ENCODE measurements around the gene OR2A12.
"Not testable (repeated sequence)": the region's sequence is repeated elsewhere in the genome, so short reads cannot be mapped to it uniquely, and the experiment has no call there.

The OR2A12 gene, protein sequence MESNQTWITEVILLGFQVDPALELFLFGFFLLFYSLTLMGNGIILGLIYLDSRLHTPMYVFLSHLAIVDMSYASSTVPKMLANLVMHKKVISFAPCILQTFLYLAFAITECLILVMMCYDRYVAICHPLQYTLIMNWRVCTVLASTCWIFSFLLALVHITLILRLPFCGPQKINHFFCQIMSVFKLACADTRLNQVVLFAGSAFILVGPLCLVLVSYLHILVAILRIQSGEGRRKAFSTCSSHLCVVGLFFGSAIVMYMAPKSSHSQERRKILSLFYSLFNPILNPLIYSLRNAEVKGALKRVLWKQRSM

DNA sequence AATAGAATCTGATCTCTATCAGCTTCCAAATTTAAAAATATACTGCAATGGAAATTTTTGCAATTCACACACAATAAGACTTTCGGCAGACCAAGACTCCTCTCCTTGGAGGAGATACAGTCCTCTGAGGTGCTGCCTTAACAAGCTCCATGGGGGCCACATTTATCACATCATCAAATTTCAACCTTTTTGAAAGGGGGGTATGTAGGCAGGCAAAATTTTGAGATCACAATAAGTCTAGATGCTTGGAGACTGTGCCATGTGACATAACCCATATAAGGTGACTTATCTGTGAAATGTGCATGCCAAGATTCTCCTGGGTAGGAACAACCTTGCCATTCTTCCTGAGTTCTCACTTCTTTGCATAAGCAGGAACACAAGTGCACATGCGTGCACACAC lies at the start of gene OR2A12:
Gene OR2A12 (plus strand): TSS at position 301 of the 400 bp plus-strand sequence. CDS start 8,830 bp downstream, outside the sequence.
- no peak for DNase-seq

DNA sequence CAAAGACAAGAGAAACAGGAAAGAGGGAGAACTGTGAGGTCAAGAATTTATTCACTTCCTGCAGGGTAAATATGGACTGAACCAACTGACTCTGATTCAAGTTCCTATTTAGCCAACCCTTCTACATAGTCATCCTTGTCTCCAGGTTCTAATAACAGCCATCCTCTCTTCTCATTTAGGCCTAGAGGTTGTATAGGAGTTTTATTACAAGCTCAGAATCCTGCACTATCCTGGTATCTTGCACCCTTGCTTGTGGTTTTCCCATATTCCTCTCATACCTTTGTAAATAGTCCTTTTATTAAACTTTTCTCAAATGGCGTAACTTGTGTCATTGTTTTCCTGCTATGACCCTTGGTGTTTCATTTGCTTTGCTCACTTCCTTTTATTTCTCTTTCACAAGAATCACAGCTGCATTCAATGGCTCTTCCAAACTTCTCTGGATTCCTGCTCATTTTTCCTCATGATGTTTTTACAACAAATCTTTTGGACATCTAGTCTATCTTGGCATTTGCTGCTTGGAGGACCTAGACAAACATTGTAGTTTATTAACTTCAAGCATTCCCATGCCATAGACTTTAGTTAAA lies 49.7 kb upstream of the OR2A12 start:
- no peak for DNase-seq

DNA sequence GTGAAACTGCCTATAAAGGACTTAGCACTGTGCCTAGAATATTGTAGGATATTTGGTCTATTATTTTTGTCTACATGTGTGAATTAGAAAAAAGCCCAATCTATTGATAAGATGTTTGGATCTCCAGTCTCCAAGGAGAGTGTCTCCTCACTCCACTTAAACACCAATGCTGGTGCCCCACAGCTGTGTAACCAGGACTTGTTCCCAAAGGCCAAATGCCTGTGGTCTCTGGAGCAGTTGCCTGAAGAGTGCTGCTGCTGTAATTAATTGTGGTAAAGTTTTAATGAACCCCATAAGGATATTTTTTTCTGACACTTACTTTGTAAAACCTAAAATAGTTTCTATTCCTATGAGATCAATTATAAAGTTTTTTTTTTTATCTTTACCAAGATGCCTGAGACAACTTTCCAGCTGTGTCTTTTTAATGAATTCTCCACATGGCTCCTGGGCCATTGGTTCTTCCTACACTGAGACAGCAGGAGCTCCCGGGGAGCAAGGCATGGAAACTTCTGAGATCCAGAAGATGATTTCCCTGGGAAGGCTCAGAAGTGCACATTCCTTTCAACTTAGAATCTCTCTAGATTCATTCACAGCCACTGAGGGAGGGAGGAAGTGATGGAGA lies 48.6 kb upstream of the OR2A12 start:
- DNase-seq, result no peak

DNA sequence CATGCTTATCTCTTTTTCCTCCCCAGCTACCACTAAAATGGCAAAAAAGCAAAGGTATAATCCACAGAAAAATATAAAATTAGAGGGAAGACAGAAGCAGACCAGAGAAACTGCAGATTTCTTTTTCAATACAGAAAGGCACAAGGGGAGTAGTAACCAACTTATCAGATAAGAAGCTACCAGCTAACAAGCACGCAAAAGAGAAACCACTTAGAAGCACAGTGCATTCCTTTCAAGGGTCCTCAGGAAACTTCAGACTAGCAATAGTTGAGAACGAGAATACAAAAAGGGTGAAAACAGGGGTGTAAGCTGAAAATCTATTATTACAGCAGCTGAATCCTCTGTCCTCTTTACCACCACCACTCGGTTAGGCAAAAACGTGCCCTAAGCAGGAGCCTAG lies 47.2 kb upstream of the OR2A12 start:
- DNase-seq, result no peak

DNA sequence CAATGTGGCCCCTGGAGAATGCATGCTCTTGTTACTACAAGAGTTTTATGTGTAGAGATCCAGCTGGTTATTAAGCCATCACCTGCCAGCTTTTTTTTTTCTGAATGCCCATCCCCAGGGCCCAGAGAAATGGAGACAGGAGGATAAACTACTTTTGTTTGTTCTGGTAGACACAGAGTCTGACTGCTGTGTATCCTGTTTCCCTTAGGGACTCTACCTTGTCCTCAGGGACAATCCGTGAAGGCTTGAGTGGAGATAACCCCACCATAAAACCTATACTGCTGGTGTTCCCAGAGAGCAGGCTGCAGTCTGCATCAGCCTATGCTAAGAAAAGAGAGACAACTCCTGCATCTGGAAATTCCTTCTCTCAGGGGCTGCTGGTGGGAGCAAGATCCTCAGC lies 37.4 kb upstream of the OR2A12 start, which contains the start of gene OR2A5:
Gene OR2A5 (plus strand): TSS at position 301 of the 400 bp plus-strand sequence. CDS start 1,454 bp downstream, outside the sequence.
- DNase-seq, result no peak

DNA sequence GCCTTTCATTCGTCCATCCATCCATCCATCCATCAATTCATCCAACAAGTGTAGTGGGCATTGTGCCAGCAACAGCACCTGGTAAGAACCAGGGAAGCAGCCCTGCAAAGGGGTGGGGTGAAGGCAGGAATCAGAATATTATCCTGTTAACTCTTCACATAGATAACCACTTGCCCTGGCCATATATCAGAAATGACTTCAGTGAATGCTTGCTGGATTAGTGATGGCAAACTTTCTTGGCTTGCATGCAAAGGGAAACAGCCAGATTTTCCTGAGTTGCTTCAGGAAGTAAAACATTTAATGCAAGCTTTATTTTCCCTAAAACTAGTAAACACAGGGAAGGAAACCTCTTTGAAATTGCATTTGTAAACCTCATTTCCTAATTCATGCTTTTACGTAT lies 36.6 kb upstream of the OR2A12 start:
- no peak for DNase-seq

DNA sequence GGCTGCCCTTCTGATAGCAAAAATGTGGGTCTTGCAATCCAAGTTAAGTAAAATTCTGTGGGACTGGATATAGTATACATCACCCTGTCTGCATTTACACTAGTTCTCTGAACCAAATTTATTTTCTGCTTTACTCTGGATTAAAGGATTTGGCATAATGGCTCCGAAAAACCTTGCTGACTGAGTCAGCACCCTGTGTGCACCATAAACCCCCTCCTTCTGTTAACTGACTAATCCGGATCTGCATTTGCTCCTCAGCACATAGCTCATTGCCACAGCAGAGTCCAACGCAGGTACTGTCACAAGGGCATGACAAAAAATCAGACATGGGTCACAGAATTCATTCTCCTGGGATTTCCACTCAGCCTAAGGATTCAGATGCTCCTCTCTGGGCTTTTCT lies 36.0 kb upstream of the OR2A12 start:
- no peak for DNase-seq

DNA sequence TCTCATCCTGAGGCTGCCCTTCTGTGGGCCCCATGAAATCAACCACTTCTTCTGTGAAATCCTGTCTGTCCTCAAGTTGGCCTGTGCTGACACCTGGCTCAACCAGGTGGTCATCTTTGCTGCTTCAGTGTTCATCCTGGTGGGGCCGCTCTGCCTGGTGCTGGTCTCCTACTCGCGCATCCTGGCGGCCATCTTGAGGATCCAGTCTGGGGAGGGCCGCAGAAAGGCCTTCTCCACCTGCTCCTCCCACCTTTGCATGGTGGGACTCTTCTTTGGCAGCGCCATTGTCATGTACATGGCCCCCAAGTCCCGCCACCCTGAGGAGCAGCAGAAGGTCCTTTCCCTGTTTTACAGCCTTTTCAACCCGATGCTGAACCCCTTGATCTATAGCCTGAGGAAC lies 35.2 kb upstream of the OR2A12 start:
- DNase-seq, result not testable (repeated sequence)

DNA sequence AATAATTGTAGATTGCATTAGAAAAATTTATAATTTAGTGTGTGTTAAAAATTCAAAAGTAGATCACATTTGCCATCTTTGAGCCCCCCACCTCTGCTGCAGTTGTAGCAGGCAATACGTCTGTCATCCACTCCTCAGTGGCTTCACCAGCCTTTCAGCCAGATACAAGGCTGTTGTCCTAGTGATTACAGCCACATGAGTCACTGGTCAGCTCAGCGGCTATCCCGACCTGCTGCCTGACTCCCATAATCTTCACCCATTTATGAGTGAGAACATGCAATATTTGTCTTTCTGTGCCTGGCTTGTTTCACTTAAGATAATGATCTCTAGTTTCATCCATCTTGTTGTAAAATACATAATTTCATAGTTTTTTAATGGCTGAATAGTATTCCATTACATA lies 28.1 kb upstream of the OR2A12 start:
- no peak for DNase-seq

DNA sequence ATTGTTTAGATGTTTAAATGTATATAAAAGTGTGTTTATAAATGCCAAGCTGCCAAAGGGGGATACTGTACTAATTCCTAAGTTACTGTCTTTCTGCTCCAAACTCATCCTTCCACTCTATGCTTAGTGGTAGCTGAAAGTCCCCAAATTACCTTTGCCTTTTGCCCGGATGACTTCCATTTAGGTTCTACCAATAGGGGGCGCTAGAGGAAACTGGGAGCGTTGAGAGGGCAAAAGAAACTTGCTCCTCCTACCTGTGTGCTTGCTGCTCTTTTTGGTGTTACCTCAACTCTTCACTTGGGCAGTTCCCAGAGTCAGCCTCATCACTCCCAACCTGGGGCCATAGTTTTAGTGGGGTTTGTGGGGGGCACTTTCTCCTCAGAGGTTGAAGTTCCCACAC lies 22.4 kb upstream of the OR2A12 start:
- no peak for DNase-seq

DNA sequence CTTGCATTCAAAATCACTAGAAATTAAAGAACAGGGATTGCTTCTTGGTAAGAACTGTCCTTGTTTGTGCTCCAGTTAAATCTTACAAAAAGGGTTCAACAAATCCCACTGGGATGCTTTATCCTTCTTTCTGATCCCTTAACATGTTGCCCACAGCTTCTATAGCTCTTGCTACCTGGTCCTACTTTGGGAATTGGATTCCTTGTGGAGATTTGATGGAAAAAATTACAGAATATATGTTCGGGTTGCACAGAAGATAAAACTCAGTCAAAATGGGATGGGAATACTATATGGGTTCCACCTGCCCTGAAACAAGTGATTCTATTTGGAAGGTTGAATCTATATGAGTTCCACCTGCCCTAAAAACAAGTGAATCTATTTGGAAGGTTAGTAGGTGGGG lies 16.6 kb upstream of the OR2A12 start, which contains the start of gene OR2A25:
Gene OR2A25 (plus strand): TSS at position 301 of the 400 bp plus-strand sequence. CDS start 4,409 bp downstream, outside the sequence.
- no peak for DNase-seq

DNA sequence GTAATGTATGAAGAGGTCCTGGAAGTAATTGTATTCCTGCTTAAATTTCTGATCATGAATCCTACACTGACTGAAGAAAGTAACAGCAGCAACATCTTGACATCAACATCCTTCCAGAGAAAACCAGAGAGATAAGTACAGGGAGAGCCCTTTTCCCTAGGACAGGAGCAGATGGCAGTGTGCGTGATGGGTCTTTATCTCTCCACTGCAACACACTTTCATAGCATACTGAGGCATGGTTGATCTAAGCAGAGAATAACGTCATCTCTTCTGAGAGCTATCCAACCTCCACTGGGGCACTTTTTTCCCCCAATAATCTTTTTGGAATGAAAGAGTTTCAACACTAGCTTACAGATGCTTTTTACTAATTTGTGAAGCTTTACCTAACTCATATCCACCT lies 16.1 kb upstream of the OR2A12 start:
- DNase-seq, result peak in 1 of 2 donors; percentile 1

DNA sequence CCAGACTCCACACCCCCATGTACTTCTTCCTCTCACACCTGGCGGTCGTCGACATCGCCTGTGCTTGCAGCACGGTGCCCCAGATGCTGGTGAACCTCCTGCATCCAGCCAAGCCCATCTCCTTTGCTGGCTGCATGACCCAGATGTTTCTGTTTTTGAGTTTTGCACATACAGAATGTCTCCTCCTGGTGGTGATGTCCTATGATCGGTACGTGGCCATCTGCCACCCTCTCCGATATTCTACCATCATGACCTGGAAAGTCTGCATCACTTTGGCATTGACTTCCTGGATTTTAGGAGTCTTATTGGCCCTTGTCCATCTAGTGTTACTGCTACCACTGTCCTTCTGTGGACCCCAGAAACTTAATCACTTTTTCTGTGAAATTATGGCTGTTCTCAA lies 11.7 kb upstream of the OR2A12 start:
- DNase-seq, result no peak

DNA sequence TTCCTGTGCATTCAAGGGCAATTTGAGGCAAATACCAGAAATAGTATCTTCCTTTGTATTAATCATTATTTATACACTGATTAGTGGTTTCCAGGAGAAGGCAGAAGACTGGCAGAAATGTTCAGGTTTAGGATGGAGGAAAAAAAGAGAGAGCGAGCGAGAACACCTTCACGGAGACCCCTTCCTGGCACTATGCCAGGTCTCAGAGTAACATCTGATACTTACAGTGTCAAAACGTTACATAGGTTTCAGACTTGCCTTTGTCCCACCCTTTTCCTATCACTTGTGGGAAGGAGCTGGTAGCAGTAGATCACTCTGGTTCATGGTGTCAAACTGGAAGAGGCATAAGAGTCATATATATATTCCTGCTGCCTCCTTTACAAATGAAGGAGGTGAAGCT lies 652 bp downstream of the OR2A12 start:
- no peak for DNase-seq

DNA sequence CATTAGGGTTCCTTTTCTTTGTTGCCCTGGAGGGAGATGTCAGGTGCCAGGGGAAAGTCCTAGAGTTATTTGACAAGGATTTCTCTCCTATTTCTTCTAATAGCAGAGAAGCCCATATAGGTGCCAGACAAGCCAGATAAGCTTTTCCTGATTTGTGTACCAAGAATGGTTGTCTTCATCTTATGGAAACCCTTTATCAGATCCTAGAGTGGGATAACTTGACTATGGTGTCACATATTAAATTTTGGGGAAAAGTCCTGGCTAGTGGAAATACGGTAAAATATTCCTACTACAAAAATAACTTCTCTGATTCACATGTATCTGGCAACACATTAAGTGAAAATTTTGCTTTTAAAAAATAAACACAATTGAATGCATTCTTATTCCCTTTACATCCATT lies 1.2 kb downstream of the OR2A12 start:
- DNase-seq, result no peak

DNA sequence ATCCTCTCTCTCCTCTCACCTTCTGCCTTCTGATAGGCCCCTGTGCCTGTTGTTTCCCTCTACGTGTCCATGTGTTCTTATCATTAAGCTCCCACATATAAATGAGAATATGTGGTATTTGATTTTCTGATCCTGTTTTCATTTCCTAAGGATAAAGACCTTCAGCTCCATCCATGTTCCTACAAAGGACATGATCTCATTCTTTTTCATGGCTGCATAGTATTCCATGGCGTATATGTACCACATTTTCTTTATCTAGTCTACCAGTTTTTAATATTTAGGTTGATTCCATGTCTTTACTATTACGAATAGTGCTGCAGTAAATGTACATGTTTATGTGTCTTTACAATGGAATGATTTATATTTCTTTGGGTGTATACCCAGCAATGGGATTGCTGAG lies 4.6 kb downstream of the OR2A12 start:
- DNase-seq, result no peak

DNA sequence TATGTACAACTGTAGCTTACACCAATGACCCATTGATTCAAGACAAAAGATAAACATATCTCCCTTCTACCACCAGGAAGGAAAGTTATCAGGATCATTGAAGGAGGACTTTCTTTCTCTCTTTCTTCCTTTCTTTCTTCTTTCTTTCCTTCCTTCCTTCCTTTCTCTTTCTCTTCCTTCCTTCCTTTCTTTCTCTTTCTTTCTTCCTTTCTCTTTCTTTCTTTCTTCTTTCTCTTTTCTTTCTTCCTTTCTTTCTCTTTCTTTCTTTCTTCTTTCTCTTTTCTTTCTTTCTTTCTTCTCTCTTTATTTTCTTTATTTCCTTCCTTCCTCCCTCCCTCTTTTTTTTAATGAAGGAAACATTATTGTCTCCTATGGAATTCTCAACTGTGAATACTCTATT lies 12.7 kb downstream of the OR2A12 start:
- DNase-seq, result no peak

DNA sequence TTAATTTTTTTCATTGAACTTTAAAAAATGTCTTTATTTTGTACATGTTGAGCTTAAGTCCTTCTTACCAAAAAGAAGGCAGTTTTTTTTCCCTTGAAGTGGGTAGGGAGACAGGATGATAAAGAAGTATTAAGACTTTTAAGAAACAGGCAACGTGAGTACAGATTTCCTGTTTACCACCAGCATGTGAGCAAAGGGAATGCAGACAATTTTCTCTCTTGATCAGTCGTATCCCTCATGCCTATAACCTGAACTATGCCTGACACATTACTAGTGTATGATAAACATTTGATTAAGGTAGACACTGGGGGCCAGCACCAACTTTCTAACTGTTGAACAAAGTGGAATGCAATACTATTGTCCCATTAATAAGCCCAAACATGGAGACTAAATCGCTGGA lies 14.5 kb downstream of the OR2A12 start:
- no peak for DNase-seq

DNA sequence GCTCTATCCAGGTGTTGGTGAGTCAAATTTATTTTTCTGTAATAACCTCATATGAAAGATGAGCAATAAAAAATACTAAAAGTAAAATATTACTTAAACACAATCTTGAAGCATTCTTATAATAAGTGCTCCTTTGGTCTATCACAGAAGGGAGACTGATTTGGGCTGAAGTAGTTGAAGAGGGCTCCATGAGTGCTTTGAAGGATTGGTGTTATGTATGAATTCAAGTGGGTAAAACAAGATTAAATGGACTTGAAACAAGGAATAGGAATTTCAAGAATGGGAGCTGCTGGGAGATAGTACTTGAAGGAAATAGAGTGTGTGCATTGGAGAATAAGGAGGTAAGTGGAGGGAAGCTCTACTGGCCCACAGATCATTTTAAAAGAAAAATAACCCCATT lies 16.0 kb downstream of the OR2A12 start:
- no peak for DNase-seq

DNA sequence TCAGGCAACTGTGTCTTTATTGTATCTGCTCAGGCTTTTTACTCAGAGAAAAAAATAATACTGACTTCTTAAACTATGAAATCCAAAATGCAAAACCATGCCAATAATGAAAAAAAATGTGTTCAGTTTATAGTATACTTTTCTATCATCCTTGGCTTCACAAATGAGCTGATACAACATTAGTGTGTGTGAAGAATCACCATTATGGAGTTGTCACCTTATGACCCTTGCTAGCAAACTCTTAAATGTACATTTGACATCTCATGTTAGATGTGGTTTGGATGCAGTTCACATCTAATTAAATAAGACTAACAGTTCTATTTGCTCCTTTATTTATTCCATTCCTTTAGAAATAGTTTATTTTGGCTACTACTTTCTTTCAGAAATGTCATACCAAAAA lies 19.1 kb downstream of the OR2A12 start:
- no peak for DNase-seq

DNA sequence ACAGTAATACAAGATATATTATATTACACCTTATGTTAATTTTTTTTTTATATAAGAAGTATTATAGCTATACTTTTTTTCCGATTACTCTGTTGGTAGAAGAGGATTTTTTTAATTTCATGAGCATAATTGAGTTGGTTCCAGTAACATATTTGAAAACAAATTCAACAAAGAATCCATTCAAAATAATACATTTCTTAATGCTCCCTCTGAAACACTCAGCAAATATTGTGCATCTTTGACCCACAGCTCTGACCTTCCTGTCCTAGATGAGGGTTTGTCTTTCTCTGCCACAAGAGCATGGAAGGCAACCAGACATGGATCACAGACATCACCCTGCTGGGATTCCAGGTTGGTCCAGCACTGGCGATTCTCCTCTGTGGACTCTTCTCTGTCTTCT lies 23.2 kb downstream of the OR2A12 start, which contains the start of gene OR2A2:
Gene OR2A2 (plus strand): TSS at position 301 of the 400 bp plus-strand sequence. CDS start 0 bp downstream, at position 301.
- no peak for DNase-seq

DNA sequence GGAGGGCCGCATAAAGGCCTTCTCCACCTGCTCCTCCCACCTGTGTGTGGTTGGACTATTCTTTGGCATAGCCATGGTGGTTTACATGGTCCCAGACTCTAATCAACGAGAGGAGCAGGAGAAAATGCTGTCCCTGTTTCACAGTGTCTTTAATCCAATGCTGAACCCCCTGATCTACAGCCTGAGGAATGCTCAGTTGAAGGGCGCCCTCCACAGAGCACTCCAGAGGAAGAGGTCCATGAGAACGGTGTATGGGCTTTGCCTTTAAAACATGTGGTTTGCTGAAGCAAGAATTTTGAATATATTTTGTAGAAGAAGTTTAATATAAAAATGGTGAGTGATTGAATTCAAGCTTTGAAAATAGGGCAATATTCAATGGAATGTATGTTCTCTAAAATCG lies 24.2 kb downstream of the OR2A12 start:
- no peak for DNase-seq

DNA sequence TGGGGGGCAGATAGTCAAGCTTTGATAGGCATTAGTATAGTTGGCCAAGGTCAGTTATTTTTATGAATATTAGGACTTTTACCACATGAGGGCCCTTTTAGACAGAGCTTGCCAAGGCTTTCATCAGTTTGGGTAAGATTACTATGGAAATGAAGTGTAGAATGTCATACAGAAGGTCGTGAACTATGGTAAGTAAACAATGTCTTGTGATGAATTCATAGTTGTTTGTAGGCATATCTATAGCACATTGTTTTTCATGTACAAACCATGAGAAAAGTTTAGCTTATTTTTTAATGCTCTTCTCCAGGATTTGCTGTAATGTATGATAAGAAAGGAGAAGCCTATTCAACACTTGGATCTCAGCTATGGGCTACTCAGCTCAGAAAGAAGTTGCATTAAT lies 27.6 kb downstream of the OR2A12 start:
- DNase-seq, result no peak

DNA sequence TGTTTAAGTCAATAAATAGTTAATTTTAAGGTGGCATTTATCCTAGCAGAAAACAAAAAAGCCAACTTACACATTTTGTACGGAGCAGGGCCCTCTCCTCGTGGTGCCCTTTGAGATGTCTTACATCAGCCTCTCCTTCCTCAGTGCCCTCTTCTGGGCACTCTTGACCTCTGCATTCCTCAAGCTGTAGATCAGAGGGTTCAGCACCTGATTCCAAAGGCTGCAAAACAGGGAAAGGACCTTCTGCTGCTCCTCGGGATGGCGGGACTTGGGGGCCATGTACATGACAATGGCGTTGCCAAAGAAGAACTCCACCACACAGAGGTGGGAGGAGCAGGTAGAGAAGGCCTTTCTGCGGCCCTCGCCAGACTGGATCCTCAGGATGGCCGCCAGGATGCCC lies 32.3 kb downstream of the OR2A12 start:
- DNase-seq, result no peak

Data from hippocampal formation (tissue), 2 donors.